Activated naive CD8-positive, alpha-beta T cell treated with anti-CD3 and anti-CD28 coated beads, Interleukin-2, amount 10 ng/mL, durations not matched to agents 7 days and 5 days (primary cell): ENCODE results near the gene CHID1. TPM values are rescaled to one million over a fixed set of nuclear protein-coding genes. Genes with fewer than 3 reads are reported as not detected.

ENCODE experiments used
- ATAC-seq: fragments of 150-1000 bp; cut with Tn5 transposase; one replicate; pipeline ENCODE4 v1.10.0; 2021; ENCODE audit warnings: low read depth, moderate library complexity
- POLR2A ChIA-PET: fragments of 350-600 bp; sonication (Branson Sonifier 250); formaldehyde crosslinking; loops from one replicate; lab custom pipeline; 2021; ENCODE audit warnings: antibody characterized with exemption; lab: Charles Lee
- DNase-seq: peaks from one replicate; pipeline ENCODE4 v3.0.0; 2021
- H3K27ac Mint-ChIP-seq: one replicate; pipeline ENCODE4 v1.8.0; 2022; ENCODE audit warnings: mild to moderate bottlenecking, mixed read lengths
- H3K27me3 Mint-ChIP-seq: one replicate; pipeline ENCODE4 v1.8.0; 2022; ENCODE audit warnings: mild to moderate bottlenecking, moderate library complexity, mixed read lengths
- H3K36me3 Mint-ChIP-seq: one replicate; pipeline ENCODE4 v1.8.0; 2021; ENCODE audit warnings: mild to moderate bottlenecking, mixed read lengths
- H3K4me1 Mint-ChIP-seq: one replicate; pipeline ENCODE4 v1.8.0; 2021; ENCODE audit warnings: mixed read lengths
- H3K4me3 Mint-ChIP-seq: one replicate; pipeline ENCODE4 v1.8.0; 2022; ENCODE audit warnings: mild to moderate bottlenecking, moderate library complexity, mixed read lengths
- H3K9me3 Mint-ChIP-seq: one replicate; pipeline ENCODE4 v1.8.0; 2021; ENCODE audit warnings: mixed read lengths
- total RNA-seq, 2 experiments: library from RNA; stranded (reverse); gene quantifications; one replicate each; pipeline ENCODE4 v1.2.3, GENCODE V29; 2021

CHID1 gene
- total RNA-seq, 2 experiments from 2014 or later, result 39.7 to 47.9 TPM

DNA sequence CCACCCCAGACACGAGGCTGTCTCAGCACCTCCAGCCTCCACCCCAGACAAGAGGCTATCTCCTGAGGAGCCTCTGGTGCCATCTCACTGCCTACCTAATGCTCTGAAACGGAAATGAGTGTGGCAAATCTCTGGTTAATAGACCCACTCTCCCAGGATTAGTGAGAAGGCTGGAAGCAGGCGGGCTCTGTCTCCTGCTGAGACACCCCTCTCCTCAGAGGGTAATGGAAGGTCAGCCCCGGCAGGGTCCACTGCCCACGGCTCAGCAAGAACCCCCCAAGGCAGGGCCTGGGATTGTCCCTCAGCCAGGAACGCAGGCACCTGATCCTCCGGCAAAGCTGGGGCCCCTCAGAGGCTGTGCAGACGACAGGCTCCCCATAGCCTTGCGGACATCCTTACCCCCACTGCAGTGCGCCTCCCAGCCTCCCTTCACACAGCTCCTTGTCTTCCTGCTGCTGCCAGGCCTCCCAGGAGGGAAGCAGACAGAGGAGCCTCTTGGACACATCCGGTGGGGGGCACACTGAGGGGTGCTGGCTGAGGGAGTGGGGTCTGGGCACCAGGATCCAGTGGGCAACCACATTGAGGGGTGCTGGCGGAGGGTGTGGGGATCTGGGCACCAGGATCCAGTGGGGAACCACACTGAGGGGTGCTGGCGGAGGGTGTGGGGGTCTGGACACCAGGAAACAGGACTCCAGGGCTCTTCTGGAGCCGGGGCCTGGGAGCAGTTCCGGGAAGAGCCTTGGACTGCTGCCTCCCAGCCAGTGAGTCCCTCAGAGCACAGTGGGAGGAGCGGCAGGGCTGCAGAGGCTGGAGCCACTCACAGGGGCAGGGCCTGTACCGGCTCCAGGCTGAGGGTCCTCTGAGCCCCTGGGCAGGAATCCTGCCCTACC lies 13.1 kb downstream of the CHID1 start:
- DNase-seq (no peak), ATAC-seq (no peak)
- no peaks in the 10 kb centered on the region for H3K27me3 Mint-ChIP-seq
- POLR2A ChIA-PET, result no interaction called here
- H3K36me3 Mint-ChIP-seq, result peaks cover 6% of the 10 kb centered on the region
- H3K4me3 Mint-ChIP-seq, result no peak overlapping the region
- no peaks in the 10 kb centered on the region for H3K9me3 Mint-ChIP-seq
- no peak overlapping the region for H3K27ac Mint-ChIP-seq
- no peaks in the 10 kb centered on the region for H3K4me1 Mint-ChIP-seq

DNA sequence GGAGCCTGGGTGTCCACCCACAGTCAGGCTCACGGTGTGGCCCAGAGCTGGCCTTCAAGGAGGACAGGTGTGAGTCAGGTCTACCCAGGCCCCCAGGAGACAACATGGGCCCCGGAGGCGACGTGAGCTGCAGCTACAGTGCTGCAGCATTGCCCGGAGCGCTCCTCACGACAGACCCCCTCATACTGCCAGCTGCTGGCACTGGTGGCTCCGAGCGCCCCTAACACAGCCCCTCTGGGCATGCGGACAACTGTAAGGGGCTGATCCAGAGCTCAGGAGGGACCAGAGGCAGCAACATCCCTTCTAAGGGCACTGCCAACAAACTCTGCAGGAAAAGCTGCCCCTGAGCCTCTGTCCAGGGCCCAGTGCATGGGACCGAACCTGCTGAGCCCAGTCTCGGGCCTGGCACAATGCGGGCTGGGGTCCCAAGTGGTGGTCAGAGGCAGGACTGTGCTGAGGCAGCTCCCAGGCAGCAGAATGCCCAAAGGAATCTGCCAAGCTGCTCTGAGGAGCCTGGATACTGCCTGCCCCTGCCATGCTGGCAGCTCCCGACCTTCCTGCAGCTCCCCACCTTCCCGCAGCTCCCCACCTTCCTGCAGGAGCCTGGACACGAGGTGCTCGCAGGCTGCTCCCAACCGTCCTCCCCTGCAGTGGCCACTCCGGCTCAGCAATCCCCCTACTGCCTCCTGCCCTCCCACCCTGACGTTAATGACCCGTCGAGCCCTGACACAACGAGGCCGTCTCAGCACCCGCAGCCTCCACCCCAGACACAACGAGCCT lies 15.1 kb downstream of the CHID1 start:
- DNase-seq (no peak), ATAC-seq (no peak)
- Mint-ChIP-seq H3K27ac (no peak overlapping the region), H3K9me3 (no peaks in the 10 kb centered on the region), H3K4me3 (no peak overlapping the region), H3K27me3 (no peaks in the 10 kb centered on the region), H3K36me3 (peaks cover 1% of the 10 kb centered on the region), H3K4me1 (no peaks in the 10 kb centered on the region)
- POLR2A ChIA-PET, result interaction anchor here (1.4 kb wide), 1 partner anchor 14 kb away, joined by 4 read pairs; no protein-coding TSS in a partner anchor

DNA sequence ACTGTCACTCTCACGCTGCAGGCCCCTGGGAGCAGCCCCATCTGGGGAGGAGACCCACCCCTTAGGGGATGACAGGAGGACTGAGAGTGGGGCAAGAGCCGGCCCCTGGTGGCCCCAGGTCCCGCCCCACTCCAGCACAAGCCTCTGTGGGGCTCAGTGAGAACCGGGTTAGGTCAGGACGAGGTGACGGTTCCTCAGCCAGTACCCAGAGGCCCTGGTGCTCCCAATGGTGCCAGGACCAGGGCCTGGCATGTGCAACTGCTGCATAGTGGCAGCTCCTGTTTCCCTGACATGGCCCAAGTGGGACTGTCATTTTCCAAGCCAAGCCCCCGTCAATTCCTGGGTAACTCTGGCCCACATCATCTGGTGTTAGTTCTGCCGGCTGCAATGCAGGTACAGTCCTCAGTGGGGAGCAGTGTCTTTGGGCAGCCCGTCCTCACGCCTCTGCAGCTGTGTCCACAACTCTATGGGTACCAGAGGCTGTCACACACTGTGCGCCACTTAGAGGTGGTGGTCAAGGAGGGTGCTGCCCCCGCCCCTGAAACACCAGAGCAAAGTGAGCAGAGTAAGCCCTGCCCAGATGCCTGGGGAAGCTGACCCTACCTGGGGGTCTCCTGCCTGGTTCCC lies 15.9 kb downstream of the CHID1 start:
- no peak overlapping the region for H3K4me3 Mint-ChIP-seq
- no peak for ATAC-seq
- no peaks in the 10 kb centered on the region for H3K9me3 Mint-ChIP-seq
- no peak overlapping the region for H3K27ac Mint-ChIP-seq
- H3K36me3 Mint-ChIP-seq, result no peaks in the 10 kb centered on the region
- no peaks in the 10 kb centered on the region for H3K4me1 Mint-ChIP-seq
- H3K27me3 Mint-ChIP-seq, result no peaks in the 10 kb centered on the region
- no peak for DNase-seq
- POLR2A ChIA-PET, result interaction anchor here (1.4 kb wide), 1 partner anchor 15 kb away, joined by 4 read pairs; no protein-coding TSS in a partner anchor

DNA sequence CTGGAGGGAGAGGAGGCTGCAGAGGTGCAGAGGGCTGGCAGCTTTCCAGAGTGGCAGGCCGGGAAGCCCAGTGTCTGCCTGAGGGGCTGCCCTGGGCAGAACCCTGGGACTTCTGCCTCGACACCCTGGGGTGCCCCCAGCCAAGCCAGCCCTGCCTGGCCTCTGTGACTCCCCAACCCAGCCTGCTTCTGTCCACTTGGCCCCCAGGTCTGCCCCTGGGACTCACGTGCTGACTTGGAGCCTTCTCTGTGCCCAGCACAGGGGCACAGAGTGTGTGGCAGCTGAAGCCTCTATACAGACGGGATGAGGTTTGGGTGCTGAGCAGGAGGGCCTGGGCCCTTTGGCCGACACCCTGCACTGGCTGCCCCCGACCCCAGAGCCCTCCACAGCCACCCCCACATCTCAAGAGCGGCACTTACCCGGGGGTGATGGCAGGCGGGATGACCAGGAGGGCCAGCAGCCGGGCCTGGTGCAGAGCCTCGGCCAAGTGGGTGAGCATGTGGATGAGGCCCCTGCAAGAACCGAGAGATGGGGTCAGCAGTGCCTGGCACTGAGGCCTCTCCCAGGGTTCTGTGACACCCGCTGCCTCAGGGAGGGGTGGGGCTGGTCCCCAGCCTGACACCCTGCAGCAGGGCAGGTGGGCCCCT lies 17.5 kb downstream of the CHID1 start:
- Mint-ChIP-seq H3K27ac (peak overlapping the region; percentile 42), H3K4me3 (no peak overlapping the region), H3K36me3 (no peaks in the 10 kb centered on the region), H3K4me1 (no peaks in the 10 kb centered on the region), H3K27me3 (no peaks in the 10 kb centered on the region), H3K9me3 (no peaks in the 10 kb centered on the region)
- POLR2A ChIA-PET, result no interaction called here
- ATAC-seq (no peak), DNase-seq (no peak)

DNA sequence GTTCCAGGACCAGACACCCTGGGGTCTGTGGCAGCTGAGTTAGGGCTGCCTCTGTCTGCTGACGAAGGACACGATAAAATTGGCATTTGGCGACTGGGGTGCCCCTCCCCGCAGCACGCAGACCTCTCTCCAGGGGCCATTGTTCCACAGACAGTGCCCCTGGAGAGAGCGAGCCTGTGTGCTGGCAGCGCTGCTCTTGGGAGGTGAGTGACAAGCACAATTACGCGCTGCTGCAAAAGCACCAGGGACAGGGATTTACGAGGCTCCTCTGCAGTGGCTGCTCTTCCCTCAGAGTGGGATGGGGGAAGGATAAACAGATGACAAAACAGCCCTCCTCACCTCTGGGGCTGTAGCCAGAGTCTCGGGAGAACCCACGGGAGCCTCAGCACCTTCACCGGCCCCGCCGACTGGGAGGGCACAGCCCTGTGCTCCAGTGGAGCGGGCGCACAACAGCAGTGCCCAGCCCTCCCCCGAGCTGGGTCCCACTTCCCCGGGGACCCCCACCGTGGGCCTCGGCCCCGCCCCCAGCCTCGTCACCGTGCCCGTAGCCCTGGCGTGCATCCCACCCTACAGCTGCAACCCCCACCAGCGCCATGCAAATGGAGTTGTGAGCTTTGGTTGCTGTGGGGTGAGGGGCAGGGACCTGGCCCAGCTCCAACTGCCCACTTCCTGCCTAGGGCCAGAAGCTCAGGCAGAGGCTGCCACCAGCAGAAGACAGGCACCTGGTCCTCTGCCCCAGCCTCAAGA lies 19.6 kb downstream of the CHID1 start:
- H3K36me3 Mint-ChIP-seq, result no peaks in the 10 kb centered on the region
- no peaks in the 10 kb centered on the region for H3K27me3 Mint-ChIP-seq
- no peaks in the 10 kb centered on the region for H3K9me3 Mint-ChIP-seq
- no peaks in the 10 kb centered on the region for H3K4me1 Mint-ChIP-seq
- POLR2A ChIA-PET, result no interaction called here
- DNase-seq (no peak), ATAC-seq (no peak)
- H3K4me3 Mint-ChIP-seq, result no peak overlapping the region
- H3K27ac Mint-ChIP-seq, result no peak overlapping the region

DNA sequence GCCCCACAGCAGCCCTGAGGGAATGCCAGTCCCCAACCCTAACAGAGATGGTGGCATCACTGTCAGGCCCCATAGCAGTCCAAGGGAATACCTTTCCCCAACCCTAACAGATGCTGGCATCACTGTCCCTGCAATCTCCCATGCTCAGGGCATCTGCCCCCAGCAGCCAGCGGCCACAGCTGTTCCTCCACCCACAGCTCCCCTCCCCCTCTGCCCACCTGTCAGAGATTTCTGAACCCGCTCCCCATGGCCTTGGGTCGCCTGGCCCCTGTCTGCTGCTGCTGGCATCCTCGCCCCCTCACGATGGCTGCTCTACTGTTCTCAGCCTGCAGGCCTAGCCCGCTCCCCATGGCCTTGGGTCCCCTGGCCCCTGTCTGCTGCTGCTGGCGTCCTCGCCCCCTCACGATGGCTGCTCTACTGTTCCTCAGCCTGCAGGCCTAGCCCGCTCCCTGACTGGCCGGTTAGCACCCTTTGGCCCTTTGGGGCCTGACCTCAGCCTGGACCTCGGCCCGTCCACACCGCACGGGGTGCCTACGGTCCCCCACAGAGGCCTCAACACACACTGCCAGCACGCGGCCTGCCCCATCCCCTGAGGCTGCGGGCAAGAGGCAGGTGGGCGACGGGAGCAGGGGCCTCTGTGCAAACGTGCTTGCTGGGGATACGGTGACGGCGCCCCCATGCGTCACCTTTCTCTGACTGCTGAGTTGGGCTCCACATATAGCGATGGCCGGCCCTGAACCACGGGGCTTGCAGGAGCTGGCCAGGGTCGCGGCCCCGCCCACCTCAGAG lies 20.7 kb downstream of the CHID1 start:
- no peaks in the 10 kb centered on the region for H3K36me3 Mint-ChIP-seq
- no peak for ATAC-seq
- no peaks in the 10 kb centered on the region for H3K9me3 Mint-ChIP-seq
- POLR2A ChIA-PET, result no interaction called here
- no peaks in the 10 kb centered on the region for H3K4me1 Mint-ChIP-seq
- DNase-seq, result no peak
- H3K4me3 Mint-ChIP-seq, result no peak overlapping the region
- H3K27ac Mint-ChIP-seq, result peak overlapping the region; percentile 38
- no peaks in the 10 kb centered on the region for H3K27me3 Mint-ChIP-seq

DNA sequence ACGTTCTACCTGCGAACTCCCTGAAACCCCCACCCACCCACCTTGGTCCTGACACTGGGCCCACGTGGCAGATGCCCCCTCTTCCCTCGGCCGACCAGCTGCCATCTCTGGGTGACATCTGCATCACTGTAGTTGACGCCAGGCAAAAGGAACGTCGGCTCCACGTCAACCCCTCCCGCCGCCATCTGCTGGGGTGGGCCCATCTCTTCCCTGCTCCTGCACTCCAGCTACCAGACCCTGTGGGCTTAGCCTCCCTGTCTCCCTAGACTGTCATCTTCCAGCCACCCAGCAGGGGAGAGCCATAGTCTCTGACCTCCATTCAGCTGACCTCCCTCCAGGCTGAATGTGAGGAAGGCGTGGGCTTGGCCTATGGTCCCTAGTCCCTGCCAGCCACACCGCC lies 21.4 kb downstream of the CHID1 start:
- POLR2A ChIA-PET, result no interaction called here
- Mint-ChIP-seq H3K36me3 (no peaks in the 10 kb centered on the region), H3K27me3 (no peaks in the 10 kb centered on the region), H3K4me1 (no peaks in the 10 kb centered on the region), H3K4me3 (no peak overlapping the region), H3K27ac (peak overlapping the region; percentile 38), H3K9me3 (no peaks in the 10 kb centered on the region)
- no peak for DNase-seq
- no peak for ATAC-seq

DNA sequence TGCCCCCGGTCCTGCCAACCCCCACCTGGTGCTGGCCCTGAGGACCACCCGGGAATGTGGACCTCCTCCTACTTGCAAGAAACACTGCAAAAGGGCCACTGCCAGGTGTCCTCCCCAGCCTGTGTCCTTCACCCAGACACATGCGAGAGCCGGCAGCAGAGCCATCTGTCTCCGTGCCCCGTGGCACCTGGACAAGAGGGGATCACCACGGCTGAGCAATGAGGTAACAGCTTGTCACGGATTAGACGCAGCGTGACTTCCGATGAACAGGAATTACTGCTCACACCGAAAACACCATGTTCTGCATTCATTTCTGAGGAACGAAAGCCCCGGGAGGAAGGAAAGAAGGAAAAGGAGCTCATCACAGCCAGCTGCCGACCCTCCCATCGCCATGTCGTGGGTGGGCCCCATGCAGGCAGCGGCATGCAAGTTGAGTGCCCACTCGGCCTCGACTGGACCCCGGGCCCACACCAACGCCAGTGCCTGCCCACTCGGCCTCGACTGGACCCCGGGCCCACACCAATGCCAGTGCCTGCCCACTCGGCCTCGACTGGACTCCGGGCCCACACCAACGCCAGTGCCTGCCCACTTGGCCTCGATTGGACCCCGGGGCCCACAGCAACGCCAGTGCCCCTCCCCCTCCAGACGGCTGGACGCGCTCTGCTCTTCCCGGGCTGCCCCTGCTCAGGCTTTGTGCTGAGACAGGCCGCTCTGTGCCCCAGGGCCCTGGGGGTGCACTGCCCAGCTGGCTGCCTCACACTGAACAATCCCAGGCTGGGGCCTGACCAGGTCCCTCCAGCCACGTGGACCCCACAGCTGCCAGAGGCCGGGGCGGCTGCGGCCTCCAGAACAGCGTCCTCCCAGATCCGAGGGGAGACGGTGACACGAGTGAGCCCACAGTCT lies 22.0 kb downstream of the CHID1 start:
- H3K9me3 Mint-ChIP-seq, result no peaks in the 10 kb centered on the region
- no peaks in the 10 kb centered on the region for H3K36me3 Mint-ChIP-seq
- POLR2A ChIA-PET, result no interaction called here
- no peak overlapping the region for H3K4me3 Mint-ChIP-seq
- no peak for DNase-seq
- H3K27me3 Mint-ChIP-seq, result no peaks in the 10 kb centered on the region
- H3K27ac Mint-ChIP-seq, result no peak overlapping the region
- H3K4me1 Mint-ChIP-seq, result no peaks in the 10 kb centered on the region
- ATAC-seq, result no peak

DNA sequence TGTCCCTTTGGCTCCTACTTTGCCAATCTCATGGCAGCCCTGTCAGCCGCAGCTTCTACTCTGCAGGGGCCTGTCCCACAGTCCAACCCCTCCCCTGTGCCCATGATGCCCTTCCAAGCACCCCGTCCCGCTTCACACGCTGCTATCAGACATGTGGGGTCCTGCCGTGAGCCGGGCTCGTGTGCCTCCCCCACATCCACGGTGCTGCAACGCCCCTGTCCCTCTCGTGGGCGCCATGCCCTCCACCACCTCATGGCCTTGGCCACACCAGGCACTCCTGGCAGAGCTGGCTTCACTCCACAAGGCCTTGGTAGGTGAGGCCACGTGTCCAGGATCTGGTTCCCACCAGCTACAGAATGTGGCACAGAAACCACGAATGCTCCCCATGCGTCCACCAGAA lies 23.0 kb downstream of the CHID1 start:
- no peaks in the 10 kb centered on the region for H3K9me3 Mint-ChIP-seq
- DNase-seq (no peak), ATAC-seq (no peak)
- H3K27me3 Mint-ChIP-seq, result no peaks in the 10 kb centered on the region
- no peaks in the 10 kb centered on the region for H3K36me3 Mint-ChIP-seq
- no peak overlapping the region for H3K27ac Mint-ChIP-seq
- POLR2A ChIA-PET, result no interaction called here
- H3K4me1 Mint-ChIP-seq, result no peaks in the 10 kb centered on the region
- no peak overlapping the region for H3K4me3 Mint-ChIP-seq

DNA sequence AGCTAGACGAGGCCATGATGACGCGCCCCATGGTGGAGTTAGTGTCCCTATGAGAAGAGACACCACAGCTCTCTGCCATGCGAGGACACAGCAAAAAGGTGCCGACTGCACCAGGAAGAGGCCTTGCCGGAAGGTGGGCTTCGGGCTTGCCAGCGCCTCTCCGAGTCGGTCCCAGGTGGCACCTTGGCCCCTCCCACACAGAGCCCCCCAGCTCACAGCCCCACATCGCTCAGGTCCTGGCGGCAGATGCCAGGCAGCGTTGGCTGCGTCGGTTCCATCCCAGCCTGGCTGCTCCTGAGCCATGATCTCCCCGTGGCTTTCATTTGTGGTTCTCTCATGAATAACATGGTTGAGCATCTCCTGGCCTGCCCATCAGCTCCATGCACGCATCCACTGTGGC lies 24.0 kb downstream of the CHID1 start:
- POLR2A ChIA-PET, result no interaction called here
- H3K9me3 Mint-ChIP-seq, result no peaks in the 10 kb centered on the region
- no peak overlapping the region for H3K4me3 Mint-ChIP-seq
- H3K36me3 Mint-ChIP-seq, result no peaks in the 10 kb centered on the region
- no peak overlapping the region for H3K27ac Mint-ChIP-seq
- H3K27me3 Mint-ChIP-seq, result no peaks in the 10 kb centered on the region
- ATAC-seq (no peak), DNase-seq (no peak)
- no peaks in the 10 kb centered on the region for H3K4me1 Mint-ChIP-seq

DNA sequence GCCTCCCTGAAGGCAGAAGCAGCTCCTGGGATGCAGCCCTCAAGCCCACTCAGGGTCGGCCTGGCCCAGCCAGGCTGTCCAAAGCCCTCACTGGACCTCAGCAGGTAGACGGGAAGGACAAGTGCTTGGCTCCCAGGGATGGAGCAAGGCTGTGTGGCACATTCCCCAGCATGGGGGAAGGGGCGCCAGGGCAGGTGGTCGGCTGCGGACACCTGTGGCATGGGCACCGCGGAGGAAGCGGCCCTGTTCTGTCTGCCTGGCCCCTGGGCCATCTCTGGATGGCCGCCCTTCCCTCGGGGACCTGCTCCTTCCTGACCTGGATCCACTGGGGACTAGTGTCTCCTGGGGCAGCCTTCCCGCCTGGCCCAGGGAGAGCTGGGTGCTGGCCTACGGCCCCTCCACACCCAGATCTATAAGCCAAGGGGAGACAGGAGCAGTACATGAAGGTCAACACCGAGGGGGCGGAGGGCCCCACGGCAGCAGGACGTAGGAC lies 26.0 kb downstream of the CHID1 start:
- DNase-seq, result no peak
- ATAC-seq, result no peak
- Mint-ChIP-seq H3K36me3 (no peaks in the 10 kb centered on the region), H3K4me1 (no peaks in the 10 kb centered on the region), H3K27me3 (no peaks in the 10 kb centered on the region), H3K9me3 (no peaks in the 10 kb centered on the region), H3K4me3 (no peak overlapping the region), H3K27ac (no peak overlapping the region)
- POLR2A ChIA-PET, result no interaction called here
